T-helper 1 cell treated with Interleukin-12 subunit alpha and Interleukin-12 subunit beta and Interleukin-4 antibody, amounts not matched to agents 30 μg/mL and 1 μg/mL, for 36 hours (primary cell): ENCODE measurements around the gene DDX25.
A peak's percentile ranks its signal among the peaks of the same experiment; 100 is the strongest.
"Not testable (repeated sequence)": the region's sequence is repeated elsewhere in the genome, so short reads cannot be mapped to it uniquely, and the experiment has no call there.

ENCODE experiments used
- H3K27ac Mint-ChIP-seq: one replicate; pipeline ENCODE4 v1.8.0; 2021; ENCODE audit warnings: mild to moderate bottlenecking, mixed read lengths
- H3K27me3 Mint-ChIP-seq: one replicate; pipeline ENCODE4 v1.8.0; 2021; ENCODE audit warnings: low read depth, mixed read lengths
- H3K36me3 Mint-ChIP-seq: one replicate; pipeline ENCODE4 v1.8.0; 2021; ENCODE audit warnings: low read depth, mixed read lengths
- H3K4me1 Mint-ChIP-seq: one replicate; pipeline ENCODE4 v1.8.0; 2021; ENCODE audit warnings: low read depth, mixed read lengths
- H3K4me3 Mint-ChIP-seq: one replicate; pipeline ENCODE4 v1.8.0; 2021; ENCODE audit warnings: mild to moderate bottlenecking, moderate library complexity, mixed read lengths
- H3K9me3 Mint-ChIP-seq: one replicate; pipeline ENCODE4 v1.8.0; 2021; ENCODE audit warnings: mixed read lengths

The DDX25 gene

DNA sequence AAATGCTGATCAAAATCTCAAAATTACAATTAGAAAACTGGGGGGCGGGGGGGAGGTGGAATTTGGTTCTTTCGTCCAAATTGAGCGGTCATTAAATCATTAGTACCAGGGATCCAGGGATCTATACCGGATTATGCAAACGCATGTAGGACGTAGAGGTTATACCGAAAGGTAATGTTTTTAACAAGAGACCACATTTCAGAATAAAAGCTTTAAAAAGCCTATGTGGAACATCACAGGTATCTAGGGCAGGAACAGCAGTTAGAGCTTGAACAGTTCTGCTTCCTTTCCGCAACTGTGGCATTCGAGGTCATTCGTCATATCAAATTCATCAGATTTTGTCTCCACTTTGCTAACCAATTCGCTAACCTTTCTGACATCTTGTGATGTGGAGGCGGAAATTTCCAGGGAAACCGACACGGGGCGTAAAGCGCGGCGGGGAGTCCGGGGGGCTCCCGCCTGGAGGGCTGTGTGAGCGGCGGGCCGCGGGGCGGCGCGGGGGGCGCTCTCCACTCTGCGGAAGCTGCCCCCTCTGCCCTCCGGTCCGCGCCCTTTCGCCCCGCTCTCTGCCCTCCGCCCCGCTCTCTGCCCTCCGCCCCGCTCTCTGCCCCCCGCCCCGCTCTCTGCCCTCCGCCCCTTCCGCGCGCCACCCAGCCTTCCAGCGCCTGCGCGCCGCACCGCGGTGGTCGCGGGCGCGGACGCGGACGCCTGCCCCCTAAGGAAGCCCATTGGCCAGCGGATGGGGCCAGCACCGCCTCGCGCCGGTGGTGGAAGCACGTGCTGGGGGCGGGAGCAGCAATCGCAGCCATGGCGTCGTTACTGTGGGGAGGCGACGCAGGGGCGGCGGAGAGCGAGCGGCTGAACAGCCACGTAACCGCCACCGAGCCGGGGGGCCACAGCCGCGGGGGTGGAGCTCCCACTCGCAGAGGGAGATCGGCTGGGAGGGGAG is at the start of gene DDX25:
Gene DDX25 (plus strand): TSS at position 798 of the 949 bp plus-strand sequence. CDS start 10 bp downstream, at position 808.
- Mint-ChIP-seq H3K9me3 (no peaks in the 10 kb centered on the region), H3K36me3 (peaks cover 18% of the 10 kb centered on the region), H3K4me3 (peak within 1 kb of the TSS; percentile 93), H3K27me3 (peaks cover 39% of the 10 kb centered on the region), H3K4me1 (peaks cover 29% of the 10 kb centered on the region), H3K27ac (peak within 1 kb of the TSS; percentile 85)

DNA sequence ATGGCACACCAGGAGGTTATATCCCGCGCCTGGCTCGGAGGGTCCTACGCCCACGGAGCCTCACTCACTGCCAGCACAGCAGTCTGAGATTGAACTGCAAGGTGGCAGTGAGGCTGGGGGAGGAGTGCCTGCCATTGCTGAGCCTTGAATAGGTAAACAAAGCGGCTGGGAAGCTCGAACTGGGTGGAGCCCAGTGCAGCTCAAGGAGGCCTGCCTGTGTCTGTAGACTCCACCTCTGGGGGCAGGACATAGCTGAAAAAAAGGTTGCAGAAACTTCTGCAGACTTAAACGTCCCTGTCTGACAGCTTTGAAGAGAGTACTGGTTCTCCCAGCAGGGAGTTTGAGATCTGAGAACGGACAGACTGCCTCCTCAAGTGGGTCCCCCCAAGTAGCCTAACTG is 46.6 kb upstream of the DDX25 start:
- H3K4me1 Mint-ChIP-seq, H3K36me3 Mint-ChIP-seq, H3K4me3 Mint-ChIP-seq, H3K27ac Mint-ChIP-seq: not testable (repeated sequence)
- peaks cover 19% of the 10 kb centered on the region for H3K27me3 Mint-ChIP-seq
- peaks cover 16% of the 10 kb centered on the region for H3K9me3 Mint-ChIP-seq

DNA sequence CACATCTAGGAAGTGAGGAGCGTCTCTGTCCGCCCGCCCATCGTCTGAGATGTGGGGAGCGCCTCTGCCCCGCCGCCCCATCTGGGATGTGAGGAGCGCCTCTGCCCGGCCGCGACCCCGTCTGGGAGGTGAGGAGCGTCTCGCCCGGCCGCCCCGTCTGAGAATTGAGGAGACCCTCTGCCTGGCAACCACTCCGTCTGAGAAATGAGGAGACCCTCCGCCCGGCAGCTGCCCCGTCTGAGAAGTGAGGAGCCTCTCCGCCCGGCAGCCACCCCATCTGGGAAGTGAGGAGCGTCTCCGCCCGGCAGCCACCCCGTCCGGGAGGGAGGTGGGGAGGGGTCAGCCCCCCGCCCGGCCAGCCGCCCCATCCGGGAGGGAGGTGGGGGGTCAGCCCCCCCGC is 41.5 kb upstream of the DDX25 start:
- H3K9me3 Mint-ChIP-seq, result peaks cover 12% of the 10 kb centered on the region
- H3K4me3 Mint-ChIP-seq, H3K27me3 Mint-ChIP-seq, H3K36me3 Mint-ChIP-seq, H3K27ac Mint-ChIP-seq, H3K4me1 Mint-ChIP-seq: not testable (repeated sequence)

DNA sequence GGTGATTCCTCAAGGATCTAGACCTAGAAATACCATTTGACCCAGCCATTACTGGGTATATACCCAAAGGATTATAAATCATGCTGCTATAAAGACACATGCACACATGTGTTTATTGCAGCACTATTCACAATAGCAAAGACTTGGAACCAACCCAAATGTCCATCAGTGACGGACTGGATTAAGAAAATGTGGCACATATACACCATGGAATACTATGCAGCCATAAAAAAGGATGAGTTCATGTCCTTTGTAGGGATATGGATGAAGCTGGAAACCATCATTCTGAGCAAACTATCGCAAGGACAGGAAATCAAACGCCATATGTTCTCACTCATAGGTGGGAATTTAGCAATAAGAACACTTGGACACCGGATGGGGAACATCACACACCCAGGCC is 39.0 kb upstream of the DDX25 start:
- not testable (repeated sequence) for H3K9me3 Mint-ChIP-seq, H3K27me3 Mint-ChIP-seq, H3K4me3 Mint-ChIP-seq, H3K36me3 Mint-ChIP-seq, H3K4me1 Mint-ChIP-seq, H3K27ac Mint-ChIP-seq

DNA sequence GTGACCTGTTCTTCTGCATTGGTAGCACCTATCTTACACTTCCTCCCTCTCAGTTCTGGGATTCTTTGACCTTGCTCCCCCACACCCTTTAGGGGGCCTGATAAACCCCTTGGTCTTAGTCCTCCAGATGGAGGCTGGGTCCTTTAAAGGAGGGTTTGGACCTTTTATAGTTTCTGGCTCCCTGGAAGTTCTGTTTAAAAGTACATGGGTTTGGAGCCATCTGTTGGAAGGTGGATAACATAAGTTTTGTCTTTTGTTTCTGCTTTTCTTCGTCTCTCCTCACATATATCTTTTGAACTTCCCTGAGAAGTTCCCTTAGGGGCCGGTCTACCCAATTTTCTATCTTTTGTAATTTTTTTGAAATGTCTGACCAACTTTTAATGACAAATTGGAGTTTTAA is 34.8 kb upstream of the DDX25 start:
- no peaks in the 10 kb centered on the region for H3K36me3 Mint-ChIP-seq
- H3K27me3 Mint-ChIP-seq, result peaks cover 6% of the 10 kb centered on the region
- H3K27ac Mint-ChIP-seq, result no peak overlapping the region
- no peak overlapping the region for H3K4me3 Mint-ChIP-seq
- H3K9me3 Mint-ChIP-seq, result peaks cover 3% of the 10 kb centered on the region
- H3K4me1 Mint-ChIP-seq, result no peaks in the 10 kb centered on the region

DNA sequence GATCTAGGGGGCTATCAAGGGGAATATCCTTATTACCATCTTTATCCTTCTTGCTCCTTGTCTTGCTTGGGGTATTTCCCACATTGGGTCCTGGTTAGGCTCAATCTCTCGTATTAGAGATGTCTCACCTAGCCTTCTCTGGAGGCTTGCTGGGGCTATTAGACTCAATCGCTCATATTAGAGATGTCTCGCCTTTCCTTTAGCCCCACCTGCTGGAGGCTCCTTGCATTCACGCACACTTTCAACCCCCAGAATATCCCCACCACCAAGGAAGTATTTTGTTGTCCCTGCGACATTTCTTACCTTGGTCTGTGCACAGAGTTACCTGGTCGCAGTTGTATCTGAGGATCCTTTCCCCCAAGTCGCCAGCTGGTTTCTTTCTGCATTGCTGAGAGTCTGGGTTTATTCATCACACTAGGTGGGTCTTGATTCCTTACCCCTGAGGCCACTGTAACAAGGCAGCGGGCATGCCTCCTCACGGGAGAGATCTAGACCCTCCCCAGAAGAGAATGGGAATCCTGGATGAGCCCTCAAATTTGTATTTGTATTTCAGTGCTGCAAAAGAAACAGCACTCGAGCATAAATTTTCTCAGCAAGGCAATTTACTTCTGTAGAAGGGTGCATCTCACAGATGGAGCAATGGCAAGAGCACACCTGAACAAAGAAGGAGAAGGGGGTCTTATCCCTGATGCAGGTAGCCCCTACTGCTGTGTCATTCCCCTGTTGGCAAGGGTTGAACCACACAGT is 32.7 kb upstream of the DDX25 start:
- H3K9me3 Mint-ChIP-seq, result no peaks in the 10 kb centered on the region
- peaks cover 6% of the 10 kb centered on the region for H3K27me3 Mint-ChIP-seq
- H3K4me3 Mint-ChIP-seq, result no peak overlapping the region
- no peaks in the 10 kb centered on the region for H3K4me1 Mint-ChIP-seq
- H3K27ac Mint-ChIP-seq, result no peak overlapping the region
- no peaks in the 10 kb centered on the region for H3K36me3 Mint-ChIP-seq

DNA sequence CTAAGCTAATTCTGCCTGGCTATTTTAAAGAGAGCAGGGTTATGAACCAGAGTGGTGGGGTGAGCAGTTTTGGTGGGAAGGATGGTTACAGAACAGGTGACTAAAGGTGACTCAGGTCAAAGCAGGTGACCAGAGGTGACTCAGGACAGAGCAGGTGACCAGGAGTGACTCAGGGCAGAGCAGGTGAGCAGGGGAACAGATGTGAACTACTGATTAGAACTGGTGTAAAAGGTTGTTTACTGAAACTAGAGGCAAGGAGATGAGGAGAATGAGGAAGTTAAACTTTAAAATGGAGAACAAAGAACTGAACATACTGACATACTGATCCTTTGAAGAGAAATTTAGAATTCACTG is 32.2 kb upstream of the DDX25 start:
- H3K27me3 Mint-ChIP-seq, result peaks cover 6% of the 10 kb centered on the region
- no peak overlapping the region for H3K4me3 Mint-ChIP-seq
- no peaks in the 10 kb centered on the region for H3K4me1 Mint-ChIP-seq
- no peak overlapping the region for H3K27ac Mint-ChIP-seq
- no peaks in the 10 kb centered on the region for H3K36me3 Mint-ChIP-seq
- H3K9me3 Mint-ChIP-seq, result no peaks in the 10 kb centered on the region

DNA sequence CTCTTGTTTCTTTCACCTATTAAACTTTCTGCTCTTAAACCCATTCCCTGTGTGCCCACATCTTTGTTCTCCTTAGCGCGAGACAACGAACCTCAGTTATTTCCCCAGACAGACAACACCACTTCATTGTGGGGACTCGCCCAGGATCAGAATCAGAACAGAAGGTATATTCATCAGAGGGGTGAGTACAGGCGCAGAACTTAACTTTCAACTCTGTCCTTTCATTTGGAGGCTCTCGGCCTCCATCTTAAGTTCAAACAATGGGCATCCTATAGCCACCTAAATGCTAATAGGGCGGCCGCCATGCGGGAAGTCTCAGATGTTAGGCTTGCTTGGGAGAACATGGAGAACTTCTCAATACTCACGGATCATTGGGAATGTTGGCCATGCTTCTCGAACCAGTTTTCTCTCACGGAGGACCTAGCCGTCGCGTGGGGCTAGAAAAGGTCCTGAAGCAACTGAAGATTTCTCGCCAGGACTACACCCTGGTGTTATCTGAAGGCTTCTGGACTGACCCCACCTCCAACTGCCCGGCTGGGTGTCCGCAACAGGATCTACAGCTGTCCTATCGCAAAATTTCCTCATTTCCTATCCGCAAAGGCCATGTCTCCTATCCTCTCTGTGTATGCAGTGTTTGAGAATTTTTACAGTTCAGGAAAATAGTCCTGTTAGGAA is 30.3 kb upstream of the DDX25 start:
- Mint-ChIP-seq H3K27me3 (peaks cover 13% of the 10 kb centered on the region), H3K36me3 (no peaks in the 10 kb centered on the region), H3K27ac (no peak overlapping the region), H3K9me3 (no peaks in the 10 kb centered on the region), H3K4me1 (no peaks in the 10 kb centered on the region), H3K4me3 (no peak overlapping the region)

DNA sequence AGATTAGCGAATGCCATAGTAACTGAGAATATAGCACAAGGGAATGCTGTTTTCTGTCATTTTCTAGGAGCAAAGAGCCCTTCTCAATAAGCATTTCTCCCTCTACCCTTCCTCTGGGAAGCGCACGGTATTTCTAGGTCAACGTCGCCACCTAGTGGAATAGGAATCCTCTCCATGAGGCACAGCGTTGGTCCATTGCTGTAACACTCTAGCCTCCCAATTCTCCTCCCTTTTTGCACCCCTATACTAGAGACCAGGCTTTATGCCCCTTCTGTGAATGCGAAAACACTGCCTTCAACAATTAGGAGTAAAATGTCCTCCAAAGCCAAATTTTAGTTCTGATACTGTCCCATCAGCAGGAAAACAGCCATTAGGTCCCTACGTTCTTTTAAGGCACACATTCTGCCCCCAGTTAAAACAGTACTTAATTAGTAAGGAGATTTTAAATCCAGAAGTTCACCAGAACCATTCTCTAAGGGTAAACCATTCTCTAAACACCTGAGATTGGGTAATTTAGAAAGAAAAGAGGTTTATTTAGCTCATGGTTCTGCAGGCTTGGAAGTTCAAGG is 29.7 kb upstream of the DDX25 start:
- Mint-ChIP-seq H3K4me1 (no peaks in the 10 kb centered on the region), H3K9me3 (no peaks in the 10 kb centered on the region), H3K36me3 (no peaks in the 10 kb centered on the region), H3K27me3 (peaks cover 13% of the 10 kb centered on the region), H3K27ac (no peak overlapping the region), H3K4me3 (no peak overlapping the region)

DNA sequence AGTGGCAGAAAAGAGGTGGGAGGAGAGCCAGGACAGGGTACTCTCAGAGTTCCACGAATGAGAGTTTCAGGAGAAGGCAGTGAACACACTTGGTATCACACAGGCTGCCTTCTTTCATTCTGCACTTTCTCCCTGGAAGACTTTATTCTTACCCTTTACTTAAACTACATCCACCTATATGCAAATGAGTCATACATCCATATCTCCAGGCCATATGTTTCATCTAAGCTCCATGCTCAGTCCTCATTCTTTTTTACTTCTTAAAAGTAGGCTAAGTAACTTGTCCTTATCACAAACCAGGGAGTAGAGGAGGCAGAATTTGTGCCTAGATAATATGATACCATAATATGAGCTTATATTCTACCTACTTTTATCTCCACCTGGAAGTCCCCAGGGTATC is 23.0 kb upstream of the DDX25 start:
- no peaks in the 10 kb centered on the region for H3K9me3 Mint-ChIP-seq
- H3K27me3 Mint-ChIP-seq, result peaks cover 29% of the 10 kb centered on the region
- no peaks in the 10 kb centered on the region for H3K36me3 Mint-ChIP-seq
- H3K4me3 Mint-ChIP-seq, result no peak overlapping the region
- no peaks in the 10 kb centered on the region for H3K4me1 Mint-ChIP-seq
- H3K27ac Mint-ChIP-seq, result no peak overlapping the region

DNA sequence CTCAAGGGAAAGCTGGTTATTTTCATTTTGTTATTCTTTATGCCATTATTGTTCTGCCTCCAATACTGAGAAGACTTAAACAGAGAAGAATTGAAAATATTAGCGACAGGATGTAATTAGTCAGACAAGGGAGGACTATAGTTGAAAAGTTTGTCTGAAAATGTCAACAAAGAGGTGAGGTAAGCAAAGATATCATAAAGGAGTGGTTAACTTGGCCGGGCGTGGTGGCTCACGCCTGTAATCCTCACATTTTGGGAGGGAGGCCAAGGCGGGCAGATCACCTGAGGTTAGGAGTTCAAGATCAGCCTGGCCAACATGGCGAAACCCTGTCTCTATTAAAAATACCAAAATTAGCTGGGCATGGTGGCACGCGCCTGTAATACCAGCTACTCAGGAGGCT is 20.9 kb upstream of the DDX25 start:
- no peaks in the 10 kb centered on the region for H3K9me3 Mint-ChIP-seq
- peaks cover 5% of the 10 kb centered on the region for H3K36me3 Mint-ChIP-seq
- no peak overlapping the region for H3K27ac Mint-ChIP-seq
- H3K4me3 Mint-ChIP-seq, result no peak overlapping the region
- peaks cover 13% of the 10 kb centered on the region for H3K4me1 Mint-ChIP-seq
- peaks cover 31% of the 10 kb centered on the region for H3K27me3 Mint-ChIP-seq

DNA sequence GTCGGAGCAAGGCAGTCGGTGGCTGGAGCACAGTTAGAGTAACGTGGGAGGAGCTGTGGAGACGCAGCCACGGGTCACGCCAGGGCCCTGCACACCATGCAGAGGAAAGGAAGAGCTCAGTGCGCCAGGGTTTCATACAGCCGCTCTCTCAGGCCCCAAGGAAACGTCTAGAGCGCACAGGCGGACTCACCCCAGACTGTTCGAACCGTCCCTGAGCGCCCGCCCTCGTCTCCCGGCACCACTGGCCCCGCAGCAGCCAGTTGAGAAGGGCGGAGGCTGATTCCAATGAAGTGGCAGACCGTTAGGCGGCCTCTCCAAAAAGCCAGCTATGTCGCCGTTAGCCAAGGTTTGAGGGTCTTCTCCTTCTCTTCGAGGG is 17.3 kb upstream of the DDX25 start:
- Mint-ChIP-seq H3K4me3 (peak overlapping the region; percentile 86), H3K27ac (peak overlapping the region; percentile 98), H3K9me3 (no peaks in the 10 kb centered on the region), H3K4me1 (peaks cover 25% of the 10 kb centered on the region), H3K36me3 (peaks cover 9% of the 10 kb centered on the region), H3K27me3 (peaks cover 8% of the 10 kb centered on the region)

DNA sequence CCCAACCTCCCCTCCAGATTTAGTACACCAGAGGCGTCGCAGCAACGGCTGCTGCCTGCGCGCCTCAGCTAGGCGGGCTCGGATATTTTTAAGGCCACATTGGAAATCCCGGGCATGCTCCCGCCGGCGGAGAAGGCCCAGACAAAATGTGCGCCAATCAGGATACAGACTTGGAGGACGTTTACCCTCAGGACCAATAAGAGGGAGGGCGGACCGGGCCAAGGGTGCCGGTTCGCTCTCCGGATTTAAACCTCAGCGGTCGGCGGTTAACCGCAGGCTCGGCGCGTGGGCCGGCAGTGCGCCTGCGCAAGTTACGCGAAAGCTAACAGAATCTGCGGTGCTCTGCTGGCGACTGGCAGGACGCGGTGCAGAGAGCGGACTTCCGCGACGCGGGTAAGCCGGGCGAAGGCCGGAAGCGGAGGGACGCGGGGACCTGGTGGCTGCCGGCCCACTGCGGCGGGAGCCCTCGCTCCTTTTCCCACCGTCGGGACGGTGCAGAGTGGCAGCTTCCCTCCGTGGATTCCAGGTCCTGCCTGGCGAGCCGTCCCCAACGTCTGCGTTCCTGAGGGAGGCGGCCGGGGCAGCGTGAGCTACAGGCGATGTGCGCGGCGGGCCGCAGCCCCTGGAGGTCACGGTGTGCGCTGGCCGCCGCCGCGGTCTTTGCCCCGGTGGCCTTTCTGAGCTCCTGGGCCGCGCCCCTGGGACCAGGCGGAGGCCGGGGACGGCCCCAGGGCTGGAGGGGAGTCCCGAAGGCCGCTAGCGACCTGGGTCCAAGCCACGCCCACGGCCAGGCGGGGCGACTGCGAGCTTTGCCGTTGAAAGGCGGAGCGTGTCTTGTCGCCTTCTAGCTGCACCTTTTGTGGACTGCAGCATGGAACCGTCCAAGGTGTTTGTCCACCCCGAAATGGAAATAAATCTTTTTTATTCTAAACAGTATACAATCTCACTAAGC is 16.7 kb upstream of the DDX25 start, which contains the start of gene HYLS1:
Gene HYLS1 (plus strand): TSS at position 296 of the 952 bp plus-strand sequence. CDS start 11,701 bp downstream, outside the sequence.
- no peaks in the 10 kb centered on the region for H3K9me3 Mint-ChIP-seq
- peak within 1 kb of the TSS; percentile 86 for H3K4me3 Mint-ChIP-seq
- H3K27me3 Mint-ChIP-seq, result peaks cover 5% of the 10 kb centered on the region
- H3K4me1 Mint-ChIP-seq, result peaks cover 28% of the 10 kb centered on the region
- H3K36me3 Mint-ChIP-seq, result peaks cover 12% of the 10 kb centered on the region
- peak within 1 kb of the TSS; percentile 98 for H3K27ac Mint-ChIP-seq
